Breast epithelium (tissue), 4 donors: ENCODE data around the gene GPC4. TPM values are rescaled to one million over a fixed set of nuclear protein-coding genes. Genes with fewer than 3 reads are reported as not detected.
"Not testable (repeated sequence)": the region's sequence is repeated elsewhere in the genome, so short reads cannot be mapped to it uniquely, and the experiment has no call there.

Experiments
- DNase-seq, 2 donors: peaks; one replicate each; pipeline ENCODE4 v3.0.0-alpha.2; 2019; ENCODE audit warnings: low spot score in 2 of 2
- H3K27ac ChIP-seq, 2 donors: fragments of 200-600 bp; sonication (generic) in 1 of 2; one replicate each; pipeline ENCODE4 v1.5.1; 2016 to 2019; ENCODE audit warnings: mild to moderate bottlenecking in 1 of 2
- H3K27me3 ChIP-seq, 2 donors: fragments of 200-600 bp; sonication (generic) in 1 of 2; one replicate each; pipeline versions ENCODE4 v1.5.1 to v1.6.0; 2017 to 2019; ENCODE audit warnings: control low read depth in 1 of 2, mild to moderate bottlenecking in 1 of 2
- H3K36me3 ChIP-seq: fragments of 200-600 bp; one replicate; pipeline ENCODE4 v1.5.1; 2019
- H3K4me1 ChIP-seq, 2 donors: fragments of 200-600 bp; sonication (generic); one replicate each; pipeline ENCODE4 v1.5.1; 2016 to 2019; ENCODE audit warnings: control low read depth in 1 of 2
- H3K4me3 ChIP-seq, 3 donors: fragments of 200-600 bp; sonication (generic); 1 replicate in 2 of 3; 2 replicates in 1 of 3; pipeline ENCODE4 v1.5.1; 2016 to 2019; ENCODE audit warnings: mild to moderate bottlenecking in 3 of 3, moderate library complexity in 2 of 3
- H3K9me3 ChIP-seq, 2 donors: fragments of 200-600 bp; sonication (generic) in 1 of 2; one replicate each; pipeline ENCODE4 v1.5.1; 2016 to 2019; ENCODE audit warnings: control low read depth in 1 of 2
- CTCF ChIP-seq, 3 donors: fragments of 450-650 bp; IDR thresholded peaks; one replicate each; pipeline ENCODE4 v1.5.1; 2016 to 2017; ENCODE audit warnings: antibody characterized with exemption in 3 of 3, mild to moderate bottlenecking in 3 of 3, moderate library complexity in 3 of 3
- POLR2A ChIP-seq: fragments of 450-650 bp; IDR thresholded peaks from one replicate; pipeline ENCODE4 v1.6.1; 2016; ENCODE audit warnings: antibody characterized with exemption, mild to moderate bottlenecking, moderate library complexity
- POLR2AphosphoS5 ChIP-seq, 3 donors: sonication (generic); formaldehyde crosslinking; IDR thresholded peaks; one replicate each; pipeline ENCODE4 v1.6.1; 2017; ENCODE audit warnings: antibody characterized with exemption in 3 of 3
- intact Hi-C: fragments of 100-400 bp; cut with DNase I; formaldehyde crosslinking; loops from one replicate; pipeline ENCODE4 v1.15.1; 2023; ENCODE audit warnings: low total_unique reads
- total RNA-seq, 3 donors: library from RNA; depleted of rRNA; stranded (reverse); fragments of >200 nt; gene quantifications; one replicate each; pipeline ENCODE4 v1.1.0, GENCODE V29; 2016

Gene GPC4
- total RNA-seq, 3 donors from 2014 or later: 4.5 to 7.7 (median 5.2) TPM

- TF ChIP-seq POLR2AphosphoS5 (IDR thresholded peaks at IDR 0.05) (no peak), POLR2A (no peak), CTCF (IDR thresholded peaks at IDR 0.05) (no peak)
- H3K27me3 ChIP-seq: peaks cover 0 to 19% of the 10 kb centered on the region in 2 donors
- no peak for DNase-seq
- H3K4me3 ChIP-seq: no peak overlapping the region
- intact Hi-C loops: no loop called here
- no peaks in the 10 kb centered on the region for H3K4me1 ChIP-seq
- H3K27ac ChIP-seq: no peak overlapping the region
- peaks cover 0 to 4% of the 10 kb centered on the region in 2 donors for H3K9me3 ChIP-seq
- H3K36me3 ChIP-seq: no peaks in the 10 kb centered on the region
Measured at GRCh38 chrX:133287860-133288259, 127.4 kb downstream of the GPC4 start.

GRCh38 chrX:133285341-133285740, 129.9 kb downstream of the GPC4 start:
- peaks cover 0 to 12% of the 10 kb centered on the region in 2 donors for H3K27me3 ChIP-seq
- no peaks in the 10 kb centered on the region for H3K4me1 ChIP-seq
- no peak overlapping the region for H3K27ac ChIP-seq
- no peaks in the 10 kb centered on the region for H3K36me3 ChIP-seq
- DNase-seq: no peak
- no peak for TF ChIP-seq POLR2AphosphoS5 (IDR thresholded peaks at IDR 0.05)
- no peak for TF ChIP-seq CTCF (IDR thresholded peaks at IDR 0.05)
- TF ChIP-seq POLR2A: no peak
- H3K4me3 ChIP-seq: no peak overlapping the region
- intact Hi-C loops: no loop called here
- peaks cover 0 to 15% of the 10 kb centered on the region in 2 donors for H3K9me3 ChIP-seq

GRCh38 chrX:133279112-133279730, 136.1 kb downstream of the GPC4 start:
- H3K4me3 ChIP-seq, H3K4me1 ChIP-seq, DNase-seq, intact Hi-C loops, H3K27ac ChIP-seq, H3K36me3 ChIP-seq: not testable (repeated sequence)
- H3K27me3 ChIP-seq: peaks cover 0 to 18% of the 10 kb centered on the region in 2 donors
- H3K9me3 ChIP-seq: peaks cover 0 to 25% of the 10 kb centered on the region in 2 donors

- H3K4me3 ChIP-seq: no peak overlapping the region
- intact Hi-C loops: no loop called here
- H3K27ac ChIP-seq: no peak overlapping the region
- H3K9me3 ChIP-seq: no peaks in the 10 kb centered on the region
- H3K27me3 ChIP-seq: peaks cover 0 to 37% of the 10 kb centered on the region in 2 donors
- H3K36me3 ChIP-seq: no peaks in the 10 kb centered on the region
- no peak for DNase-seq
- no peaks in the 10 kb centered on the region for H3K4me1 ChIP-seq
- TF ChIP-seq POLR2A: no peak
- no peak for TF ChIP-seq CTCF (IDR thresholded peaks at IDR 0.05)
- TF ChIP-seq POLR2AphosphoS5 (IDR thresholded peaks at IDR 0.05): no peak
Measured at GRCh38 chrX:133273180-133273579, 142.1 kb downstream of the GPC4 start.

GRCh38 chrX:133269168-133269567, 146.1 kb downstream of the GPC4 start:
- TF ChIP-seq POLR2A (no peak), POLR2AphosphoS5 (IDR thresholded peaks at IDR 0.05) (no peak), CTCF (IDR thresholded peaks at IDR 0.05) (no peak)
- Histone ChIP-seq H3K36me3 (no peaks in the 10 kb centered on the region), H3K9me3 (no peaks in the 10 kb centered on the region), H3K4me3 (no peak overlapping the region), H3K27ac (no peak overlapping the region), H3K4me1 (no peaks in the 10 kb centered on the region), H3K27me3 (peaks cover 0 to 32% of the 10 kb centered on the region in 2 donors)
- no peak for DNase-seq
- intact Hi-C loops: no loop called here

- H3K27ac ChIP-seq: no peak overlapping the region
- intact Hi-C loops: no loop called here
- no peak overlapping the region for H3K4me3 ChIP-seq
- TF ChIP-seq POLR2A (no peak), POLR2AphosphoS5 (IDR thresholded peaks at IDR 0.05) (no peak), CTCF (IDR thresholded peaks at IDR 0.05) (no peak)
- no peak for DNase-seq
- H3K9me3 ChIP-seq: no peaks in the 10 kb centered on the region
- H3K27me3 ChIP-seq: peaks cover 0 to 35% of the 10 kb centered on the region in 2 donors
- H3K36me3 ChIP-seq: no peaks in the 10 kb centered on the region
- H3K4me1 ChIP-seq: no peaks in the 10 kb centered on the region
Measured at GRCh38 chrX:133267621-133268020, 147.7 kb downstream of the GPC4 start.
